ENCODE results near the gene ANO7. TPM values are rescaled to one million over a fixed set of nuclear protein-coding genes. Genes with fewer than 3 reads are reported as not detected.

The ANO7 gene
- total and polyA plus RNA-seq, 2 of the 13 experiments (the other 11 are each of a cell fraction or from before 2014, with no cell fraction given): 4.1 to 4.9 TPM

GRCh38 chr2:241218131-241219029 lies 29.9 kb downstream of the ANO7 start (continued):
- TF ChIP-seq ZNF280D (CRISPR knock-in tag; IDR thresholded peaks at IDR 0.05) (no peak), SMAD3 (CRISPR knock-in tag; IDR thresholded peaks at IDR 0.05) (no peak), RFX5 (IDR thresholded peaks at IDR 0.05; ENCODE audit: low read depth, low read length) (no peak), SP1 (IDR thresholded peaks at IDR 0.05) (no peak), SP1 (CRISPR knock-in tag; IDR thresholded peaks at IDR 0.05) (peak; percentile 56), ATAD3A (CRISPR knock-in tag; IDR thresholded peaks at IDR 0.05) (no peak), ZNF225 (CRISPR knock-in tag; IDR thresholded peaks at IDR 0.05) (peak; percentile 44; the same call in 1 of the 2 replicates), ZNF644 (CRISPR knock-in tag; IDR thresholded peaks at IDR 0.05; ENCODE audit: low read depth) (no peak), SMAD9 (CRISPR knock-in tag; IDR thresholded peaks at IDR 0.05) (no peak), ZNF205 (CRISPR knock-in tag; IDR thresholded peaks at IDR 0.05) (no peak), ELF4 (CRISPR knock-in tag; IDR thresholded peaks at IDR 0.05; ENCODE audit: borderline replicate concordance) (no peak), RFXAP (CRISPR knock-in tag; IDR thresholded peaks at IDR 0.05; ENCODE audit: borderline replicate concordance) (no peak), PCBP2 (optimal IDR thresholded peaks at IDR 0.05; ENCODE audit: low read depth, low read length, poor library complexity, severe bottlenecking) (no peak), ATRX (CRISPR knock-in tag; IDR thresholded peaks at IDR 0.05; ENCODE audit: borderline replicate concordance) (no peak), ZBTB21 (CRISPR knock-in tag; IDR thresholded peaks at IDR 0.05) (no peak), GTF3A (CRISPR knock-in tag; conservative IDR thresholded peaks at IDR 0.05) (no peak), ZSCAN20 (CRISPR knock-in tag; IDR thresholded peaks at IDR 0.05; ENCODE audit: borderline replicate concordance) (0 out of 2 replicates have a peak, but pooled peaks have one; percentile 22), HNF1A (IDR thresholded peaks at IDR 0.05; ENCODE audit: low read depth) (no peak), HNF1A (CRISPR knock-in tag; IDR thresholded peaks at IDR 0.05; ENCODE audit: borderline replicate concordance) (peak; percentile 41; the same call in 1 of the 2 replicates), ZNF740 (CRISPR knock-in tag; IDR thresholded peaks at IDR 0.05) (peak; percentile 77), NFKB2 (CRISPR knock-in tag; IDR thresholded peaks at IDR 0.05; ENCODE audit: borderline replicate concordance) (peak; percentile 68)
- TF ChIP-seq, protein P1, sequence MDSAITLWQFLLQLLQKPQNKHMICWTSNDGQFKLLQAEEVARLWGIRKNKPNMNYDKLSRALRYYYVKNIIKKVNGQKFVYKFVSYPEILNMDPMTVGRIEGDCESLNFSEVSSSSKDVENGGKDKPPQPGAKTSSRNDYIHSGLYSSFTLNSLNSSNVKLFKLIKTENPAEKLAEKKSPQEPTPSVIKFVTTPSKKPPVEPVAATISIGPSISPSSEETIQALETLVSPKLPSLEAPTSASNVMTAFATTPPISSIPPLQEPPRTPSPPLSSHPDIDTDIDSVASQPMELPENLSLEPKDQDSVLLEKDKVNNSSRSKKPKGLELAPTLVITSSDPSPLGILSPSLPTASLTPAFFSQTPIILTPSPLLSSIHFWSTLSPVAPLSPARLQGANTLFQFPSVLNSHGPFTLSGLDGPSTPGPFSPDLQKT (CRISPR knock-in tag; IDR thresholded peaks at IDR 0.05; ENCODE audit: borderline replicate concordance): no peak
